HG03095 (cell line): ENCODE results near the gene ART4.

Experiments
- ATAC-seq: cut with Tn5 transposase; IDR thresholded peaks from one replicate; pipeline ENCODE4 v1.9.1; 2021; ENCODE audit warnings: moderate library complexity; ENCODE audit not compliant: unreplicated experiment

The ART4 gene

GRCh38 chr12:14843425-14843887 is at the start of gene ART4:
ART4 (minus strand) TSS chr12:14843526; CDS start chr12:14843113, 413 bp downstream.
- no peak for ATAC-seq

- ATAC-seq = no peak
Measured at GRCh38 chr12:14892726-14893505, 49.6 kb upstream of the ART4 start.

GRCh38 chr12:14890701-14891100 is 47.4 kb upstream of the ART4 start:
- ATAC-seq = no peak

- ATAC-seq = no peak
Measured at GRCh38 chr12:14886271-14886670, 42.9 kb upstream of the ART4 start.

- no peak for ATAC-seq
Measured at GRCh38 chr12:14885718-14886221, 42.4 kb upstream of the ART4 start, which contains the start of gene MGP. MGP (minus strand) TSS chr12:14885854; CDS start chr12:14885791, 63 bp downstream.

GRCh38 chr12:14884458-14884878 is 41.1 kb upstream of the ART4 start:
- no peak for ATAC-seq

- no peak for ATAC-seq
Measured at GRCh38 chr12:14883686-14884085, 40.4 kb upstream of the ART4 start.

GRCh38 chr12:14880890-14881453 is 37.6 kb upstream of the ART4 start:
- no peak for ATAC-seq

GRCh38 chr12:14879222-14879933 is 36.1 kb upstream of the ART4 start:
- ATAC-seq = no peak

- no peak for ATAC-seq
Measured at GRCh38 chr12:14878488-14878887, 35.2 kb upstream of the ART4 start.

- ATAC-seq = no peak
Measured at GRCh38 chr12:14876833-14877232, 33.5 kb upstream of the ART4 start.

GRCh38 chr12:14874882-14875281 is 31.6 kb upstream of the ART4 start:
- ATAC-seq = no peak

- ATAC-seq = no peak
Measured at GRCh38 chr12:14873440-14874185, 30.3 kb upstream of the ART4 start.

- no peak for ATAC-seq
Measured at GRCh38 chr12:14871886-14872285, 28.6 kb upstream of the ART4 start.

GRCh38 chr12:14871247-14871646 is 27.9 kb upstream of the ART4 start:
- no peak for ATAC-seq

GRCh38 chr12:14868916-14869506 is 25.7 kb upstream of the ART4 start:
- no peak for ATAC-seq

GRCh38 chr12:14860490-14860889 is 17.2 kb upstream of the ART4 start:
- no peak for ATAC-seq

- no peak for ATAC-seq
Measured at GRCh38 chr12:14858513-14858912, 15.2 kb upstream of the ART4 start.

- no peak for ATAC-seq
Measured at GRCh38 chr12:14854586-14855183, 11.4 kb upstream of the ART4 start.

GRCh38 chr12:14853961-14854360 is 10.6 kb upstream of the ART4 start:
- no peak for ATAC-seq
